Effector CD8-positive, alpha-beta T cell (primary cell): ENCODE results near the gene NPHS1.
"Not testable (repeated sequence)": the region's sequence is repeated elsewhere in the genome, so short reads cannot be mapped to it uniquely, and the experiment has no call there.

Experiments
- DNase-seq: peaks from one replicate; lab custom pipeline; 2025; lab: John Stamatoyannopoulos, UW

The NPHS1 gene

GRCh38 chr19:35879770-35880317, 27.5 kb upstream of the NPHS1 start:
- DNase-seq = peak; percentile 67

GRCh38 chr19:35879068-35879467, 26.8 kb upstream of the NPHS1 start:
- no peak for DNase-seq

- no peak for DNase-seq
Measured at GRCh38 chr19:35874392-35874930, 22.2 kb upstream of the NPHS1 start.

GRCh38 chr19:35872180-35872579, 19.9 kb upstream of the NPHS1 start:
- no peak for DNase-seq

- no peak for DNase-seq
Measured at GRCh38 chr19:35871611-35872010, 19.3 kb upstream of the NPHS1 start.

GRCh38 chr19:35870798-35871197, 18.5 kb upstream of the NPHS1 start:
- DNase-seq = no peak

- not testable (repeated sequence) for DNase-seq
Measured at GRCh38 chr19:35870124-35870736, 17.9 kb upstream of the NPHS1 start.

GRCh38 chr19:35869327-35870123, 17.2 kb upstream of the NPHS1 start:
- DNase-seq = peak; percentile 64

GRCh38 chr19:35868823-35869326, 16.6 kb upstream of the NPHS1 start:
- DNase-seq = no peak

GRCh38 chr19:35868172-35868822, 16.0 kb upstream of the NPHS1 start, which contains the start of gene APLP1:
TSS of gene APLP1 (plus strand) at chr19:35868574. CDS start at chr19:35868637, 63 bp downstream.
- DNase-seq = peak; percentile 38

- no peak for DNase-seq
Measured at GRCh38 chr19:35863018-35863417, 10.7 kb upstream of the NPHS1 start.

GRCh38 chr19:35862528-35862927, 10.2 kb upstream of the NPHS1 start:
- DNase-seq = no peak

- no peak for DNase-seq
Measured at GRCh38 chr19:35861640-35862160, 9.4 kb upstream of the NPHS1 start.

- no peak for DNase-seq
Measured at GRCh38 chr19:35860818-35861639, 8.7 kb upstream of the NPHS1 start.

- no peak for DNase-seq
Measured at GRCh38 chr19:35860436-35860817, 8.1 kb upstream of the NPHS1 start.

GRCh38 chr19:35859414-35859813, 7.1 kb upstream of the NPHS1 start:
- no peak for DNase-seq

GRCh38 chr19:35858311-35858710, 6.0 kb upstream of the NPHS1 start:
- no peak for DNase-seq

- DNase-seq = peak; percentile 21
Measured at GRCh38 chr19:35856546-35857149, 4.3 kb upstream of the NPHS1 start, which contains the start of gene KIRREL2. TSS of gene KIRREL2 (plus strand) at chr19:35856911. CDS start at chr19:35857120, 209 bp downstream.

GRCh38 chr19:35853038-35853756, 893 bp upstream of the NPHS1 start:
- no peak for DNase-seq
